Aorta (tissue), 5 donors: Measurements from ENCODE around the gene ALS2CL. TPM values are rescaled to one million over a fixed set of nuclear protein-coding genes. Genes with fewer than 3 reads are reported as not detected.

Source experiments
- ATAC-seq: fragments of 200-7000 bp; cut with Tn5 transposase; one replicate; pipeline ENCODE4 v1.9.1; 2022; ENCODE audit warnings: moderate library complexity; ENCODE audit not compliant: low FRiP score
- DNase-seq, 2 donors: peaks; one replicate each; pipeline ENCODE4 v3.0.0-alpha.2; 2020
- H3K27ac ChIP-seq, 2 donors: one replicate each; pipeline ENCODE4 v1.5.1; 2013; ENCODE audit warnings: low read length in 2 of 2, mild to moderate bottlenecking in 2 of 2, moderate library complexity in 2 of 2, control low read depth in 1 of 2, inconsistent platforms in 1 of 2, low read depth in 1 of 2
- H3K27me3 ChIP-seq, 2 donors: one replicate each; pipeline ENCODE4 v1.6.1; 2013; ENCODE audit warnings: control low read depth in 1 of 2, low read length in 1 of 2, mild to moderate bottlenecking in 1 of 2, moderate library complexity in 1 of 2; ENCODE audit not compliant: insufficient read depth in 2 of 2, control insufficient read depth in 1 of 2
- H3K36me3 ChIP-seq, 2 donors: one replicate each; pipeline ENCODE4 v1.6.1; 2013; ENCODE audit warnings: control low read depth in 1 of 2, low read length in 1 of 2, mild to moderate bottlenecking in 1 of 2; ENCODE audit not compliant: insufficient read depth in 2 of 2, control insufficient read depth in 1 of 2
- H3K4me1 ChIP-seq, 2 donors: one replicate each; pipeline ENCODE4 v1.6.1; 2013; ENCODE audit warnings: low read length in 2 of 2, control low read depth in 1 of 2, mild to moderate bottlenecking in 1 of 2, moderate library complexity in 1 of 2; ENCODE audit not compliant: insufficient read depth in 2 of 2, control insufficient read depth in 1 of 2
- H3K4me3 ChIP-seq, 2 donors: one replicate each; pipeline ENCODE4 v1.5.1; 2013; ENCODE audit warnings: low read length in 2 of 2, control low read depth in 1 of 2, mild to moderate bottlenecking in 1 of 2
- H3K9me3 ChIP-seq: one replicate; pipeline ENCODE4 v1.6.1; 2013; ENCODE audit warnings: mild to moderate bottlenecking, low read length; ENCODE audit not compliant: control insufficient read depth
- WGBS, 2 donors: extraction: QIAGEN DNeasy Blood & Tissue Kit; methylation state at CpG; one replicate each; pipeline ENCODE4 v1.1.7; 2013; 5-methylcytosine and 5-hydroxymethylcytosine counted together
- intact Hi-C, 2 donors: fragments of 100-400 bp; cut with DNase I; formaldehyde crosslinking; loops; one replicate each; pipeline versions ENCODE4 v1.14.2 to v1.15.0; 2022
- polyA plus RNA-seq, 2 donors: library from polyadenylated mRNA; stranded (reverse); fragments of 200-250 nt; gene quantifications; one replicate each; pipeline ENCODE4 v1.2.3, GENCODE V29; 2013
- total RNA-seq, 2 donors: library from RNA; stranded (reverse); fragmentation: NEBNext Ultra II Directional; extraction: Animal tissue kit (Norgen Biotek cat#: 25700); gene quantifications; one replicate each; pipeline ENCODE4 v1.2.1, GENCODE V29; 2021
- donor health status: healthy with polysubstance abuse.
- donor health status: Bipolar disorder and iron deficiency.
- donor health status: DM: no; HTN: no; CAD: no.
- donor health status: DM: no; HTN: no; CAD: no.
- donor health status: DM: yes; HTN: yes; CAD: no.

Gene ALS2CL
- total and polyA plus RNA-seq, 4 donors: 3.8 to 40.7 (median 24.9) TPM

GRCh38 chr3:46678280-46678679 is 15.2 kb downstream of the ALS2CL start:
- Histone ChIP-seq H3K4me1 (no peaks in the 10 kb centered on the region), H3K9me3 (no peaks in the 10 kb centered on the region), H3K27me3 (no peaks in the 10 kb centered on the region), H3K27ac (no peak overlapping the region), H3K36me3 (no peaks in the 10 kb centered on the region), H3K4me3 (no peak overlapping the region)
- DNase-seq: no peak
- intact Hi-C loops: no loop called here
- no peak for ATAC-seq
- 97 to 100% methylated on average over 6 of the region's 6 CpGs for WGBS, 2 donors

GRCh38 chr3:46677411-46677726 is 16.1 kb downstream of the ALS2CL start:
- no peak overlapping the region for H3K27ac ChIP-seq
- DNase-seq: no peak

GRCh38 chr3:46676601-46677410 is 16.7 kb downstream of the ALS2CL start:
- no peaks in the 10 kb centered on the region for H3K4me1 ChIP-seq
- WGBS, 2 donors: 86 to 88% methylated on average over 16 of the region's 16 CpGs
- H3K4me3 ChIP-seq: no peak overlapping the region
- DNase-seq (peak; percentile 42 to 76), ATAC-seq (no peak)
- H3K9me3 ChIP-seq: no peaks in the 10 kb centered on the region
- H3K36me3 ChIP-seq: no peaks in the 10 kb centered on the region
- H3K27me3 ChIP-seq: no peaks in the 10 kb centered on the region
- intact Hi-C loops: no loop called here
- H3K27ac ChIP-seq: no peak overlapping the region

More at GRCh38 chr3:46677411-46677726, 16.1 kb downstream of the ALS2CL start:
- no peak for ATAC-seq
- Histone ChIP-seq H3K27me3 (no peaks in the 10 kb centered on the region), H3K4me3 (no peak overlapping the region), H3K4me1 (no peaks in the 10 kb centered on the region), H3K9me3 (no peaks in the 10 kb centered on the region), H3K36me3 (no peaks in the 10 kb centered on the region)
- intact Hi-C loops: no loop called here
- 87 to 88% methylated on average over 6 of the region's 6 CpGs for WGBS, 2 donors

GRCh38 chr3:46675843-46676567 is 17.5 kb downstream of the ALS2CL start:
- H3K4me1 ChIP-seq: no peaks in the 10 kb centered on the region
- WGBS, 2 donors: 80 to 91% methylated on average over 9 of the region's 9 CpGs
- DNase-seq: peak; percentile 21 to 56
- intact Hi-C loops: no loop called here
- ATAC-seq: no peak
- H3K4me3 ChIP-seq: no peak overlapping the region
- H3K36me3 ChIP-seq: no peaks in the 10 kb centered on the region
- no peaks in the 10 kb centered on the region for H3K9me3 ChIP-seq
- H3K27me3 ChIP-seq: no peaks in the 10 kb centered on the region
- no peak overlapping the region for H3K27ac ChIP-seq

- no peak overlapping the region for H3K4me3 ChIP-seq
- no peak overlapping the region for H3K27ac ChIP-seq
- ATAC-seq (no peak), DNase-seq (peak; percentile 24 to 45)
- intact Hi-C loops: no loop called here
- no peaks in the 10 kb centered on the region for H3K4me1 ChIP-seq
- H3K27me3 ChIP-seq: no peaks in the 10 kb centered on the region
- 92% methylated on average over 6 of the region's 6 CpGs for WGBS, 2 donors
- no peaks in the 10 kb centered on the region for H3K36me3 ChIP-seq
- no peaks in the 10 kb centered on the region for H3K9me3 ChIP-seq
Observed at GRCh38 chr3:46675426-46675825, 18.1 kb downstream of the ALS2CL start.

GRCh38 chr3:46674031-46674845 is 19.2 kb downstream of the ALS2CL start:
- H3K4me1 ChIP-seq: no peaks in the 10 kb centered on the region
- H3K9me3 ChIP-seq: no peaks in the 10 kb centered on the region
- ATAC-seq (no peak), DNase-seq (peak; percentile 39 to 52)
- no peaks in the 10 kb centered on the region for H3K27me3 ChIP-seq
- intact Hi-C loops: no loop called here
- WGBS, 2 donors: 94 to 96% methylated on average over 12 of the region's 12 CpGs
- no peak overlapping the region for H3K27ac ChIP-seq
- no peaks in the 10 kb centered on the region for H3K36me3 ChIP-seq
- H3K4me3 ChIP-seq: no peak overlapping the region

- WGBS, 2 donors: 84 to 87% methylated on average over 10 of the region's 10 CpGs
- H3K27me3 ChIP-seq: no peaks in the 10 kb centered on the region
- H3K4me3 ChIP-seq: no peak overlapping the region
- ATAC-seq (no peak), DNase-seq (peak; percentile 40 to 55)
- intact Hi-C loops: no loop called here
- no peaks in the 10 kb centered on the region for H3K9me3 ChIP-seq
- H3K27ac ChIP-seq: no peak overlapping the region
- no peaks in the 10 kb centered on the region for H3K4me1 ChIP-seq
- no peaks in the 10 kb centered on the region for H3K36me3 ChIP-seq
Observed at GRCh38 chr3:46673151-46674030, 20.1 kb downstream of the ALS2CL start.

GRCh38 chr3:46672349-46672695 is 21.2 kb downstream of the ALS2CL start:
- no peak for ATAC-seq
- Histone ChIP-seq H3K4me1 (no peaks in the 10 kb centered on the region), H3K9me3 (no peaks in the 10 kb centered on the region), H3K4me3 (no peak overlapping the region), H3K27me3 (no peaks in the 10 kb centered on the region), H3K27ac (no peak overlapping the region), H3K36me3 (no peaks in the 10 kb centered on the region)
- 93 to 94% methylated on average over 6 of the region's 6 CpGs for WGBS, 2 donors
- DNase-seq: no peak
- intact Hi-C loops: no loop called here
